Neutrophil (primary cell): ENCODE data around the gene LAMA4.

Source experiments
- H3K27ac ChIP-seq: fragments of 200-600 bp; sonication (generic); 2 replicates; pipeline ENCODE4 v1.5.1; 2016; ENCODE audit warnings: mild to moderate bottlenecking, moderate library complexity
- H3K27me3 ChIP-seq: fragments of 200-600 bp; sonication (generic); 2 replicates; pipeline ENCODE4 v1.6.0; 2016; ENCODE audit warnings: mild to moderate bottlenecking
- H3K36me3 ChIP-seq: fragments of 200-600 bp; sonication (generic); 2 replicates; pipeline ENCODE4 v1.5.1; 2017
- H3K4me1 ChIP-seq, 2 experiments: fragments of 200-600 bp in 1 of 2; sonication (generic) in 1 of 2; 1 replicate in 1 of 2; 2 replicates in 1 of 2; pipeline versions ENCODE4 v1.5.1 to v1.6.1; 2013 to 2016; ENCODE audit warnings: low read depth in 1 of 2, low read length in 1 of 2, mild to moderate bottlenecking in 1 of 2, moderate library complexity in 1 of 2; ENCODE audit not compliant: control insufficient read depth in 1 of 2, insufficient read depth in 1 of 2
- H3K4me3 ChIP-seq, 2 experiments: fragments of 200-600 bp in 1 of 2; sonication (generic) in 1 of 2; 1 replicate in 1 of 2; 2 replicates in 1 of 2; pipeline ENCODE4 v1.5.1; 2013 to 2016; ENCODE audit warnings: low read depth in 1 of 2, low read length in 1 of 2, mild to moderate bottlenecking in 1 of 2, moderate library complexity in 1 of 2
- H3K9me3 ChIP-seq: fragments of 200-600 bp; sonication (generic); 2 replicates; pipeline ENCODE4 v1.5.1; 2016
- TF ChIP-seq, protein P1 (sequence below): fragments of 200-600 bp; sonication (generic); IDR thresholded peaks from 2 replicates; pipeline ENCODE4 v1.5.1; 2016; ENCODE audit warnings: antibody characterized with exemption

LAMA4 gene

GRCh38 chr6:112259337-112259675 lies 4.9 kb upstream of the LAMA4 start:
- Histone ChIP-seq H3K36me3 (no peaks in the 10 kb centered on the region), H3K27me3 (peaks cover 23% of the 10 kb centered on the region)
- TF ChIP-seq, protein P1, sequence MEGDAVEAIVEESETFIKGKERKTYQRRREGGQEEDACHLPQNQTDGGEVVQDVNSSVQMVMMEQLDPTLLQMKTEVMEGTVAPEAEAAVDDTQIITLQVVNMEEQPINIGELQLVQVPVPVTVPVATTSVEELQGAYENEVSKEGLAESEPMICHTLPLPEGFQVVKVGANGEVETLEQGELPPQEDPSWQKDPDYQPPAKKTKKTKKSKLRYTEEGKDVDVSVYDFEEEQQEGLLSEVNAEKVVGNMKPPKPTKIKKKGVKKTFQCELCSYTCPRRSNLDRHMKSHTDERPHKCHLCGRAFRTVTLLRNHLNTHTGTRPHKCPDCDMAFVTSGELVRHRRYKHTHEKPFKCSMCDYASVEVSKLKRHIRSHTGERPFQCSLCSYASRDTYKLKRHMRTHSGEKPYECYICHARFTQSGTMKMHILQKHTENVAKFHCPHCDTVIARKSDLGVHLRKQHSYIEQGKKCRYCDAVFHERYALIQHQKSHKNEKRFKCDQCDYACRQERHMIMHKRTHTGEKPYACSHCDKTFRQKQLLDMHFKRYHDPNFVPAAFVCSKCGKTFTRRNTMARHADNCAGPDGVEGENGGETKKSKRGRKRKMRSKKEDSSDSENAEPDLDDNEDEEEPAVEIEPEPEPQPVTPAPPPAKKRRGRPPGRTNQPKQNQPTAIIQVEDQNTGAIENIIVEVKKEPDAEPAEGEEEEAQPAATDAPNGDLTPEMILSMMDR, result no peak

GRCh38 chr6:112258642-112259336 lies 4.4 kb upstream of the LAMA4 start:
- H3K27ac ChIP-seq, result no peak overlapping the region
- peaks cover 29% of the 10 kb centered on the region for H3K27me3 ChIP-seq
- TF ChIP-seq, protein P1, result no peak
- peaks cover 5% of the 10 kb centered on the region in 2 experiments for H3K4me1 ChIP-seq
- H3K4me3 ChIP-seq, result no peak overlapping the region
- no peaks in the 10 kb centered on the region for H3K36me3 ChIP-seq
- H3K9me3 ChIP-seq, result no peaks in the 10 kb centered on the region

More at GRCh38 chr6:112259337-112259675, 4.9 kb upstream of the LAMA4 start:
- Histone ChIP-seq H3K9me3 (no peaks in the 10 kb centered on the region), H3K4me3 (no peak overlapping the region), H3K4me1 (no peaks in the 10 kb centered on the region), H3K27ac (no peak overlapping the region)

- Histone ChIP-seq H3K27ac (no peak overlapping the region), H3K9me3 (no peaks in the 10 kb centered on the region), H3K27me3 (peaks cover 43% of the 10 kb centered on the region), H3K36me3 (no peaks in the 10 kb centered on the region), H3K4me1 (peaks cover 6 to 9% of the 10 kb centered on the region in 2 experiments), H3K4me3 (no peak overlapping the region)
- TF ChIP-seq, protein P1, result no peak
These were observed 3.0 kb upstream of the LAMA4 start for GRCh38 chr6:112257178-112257855.

- peaks cover 65% of the 10 kb centered on the region for H3K27me3 ChIP-seq
- no peak overlapping the region for H3K27ac ChIP-seq
- no peaks in the 10 kb centered on the region for H3K36me3 ChIP-seq
- H3K9me3 ChIP-seq, result no peaks in the 10 kb centered on the region
- TF ChIP-seq, protein P1, result no peak
- H3K4me1 ChIP-seq, result peaks cover 6 to 9% of the 10 kb centered on the region in 2 experiments
- H3K4me3 ChIP-seq, result no peak overlapping the region
These were observed 554 bp upstream of the LAMA4 start for GRCh38 chr6:112254921-112255320.

DNA sequence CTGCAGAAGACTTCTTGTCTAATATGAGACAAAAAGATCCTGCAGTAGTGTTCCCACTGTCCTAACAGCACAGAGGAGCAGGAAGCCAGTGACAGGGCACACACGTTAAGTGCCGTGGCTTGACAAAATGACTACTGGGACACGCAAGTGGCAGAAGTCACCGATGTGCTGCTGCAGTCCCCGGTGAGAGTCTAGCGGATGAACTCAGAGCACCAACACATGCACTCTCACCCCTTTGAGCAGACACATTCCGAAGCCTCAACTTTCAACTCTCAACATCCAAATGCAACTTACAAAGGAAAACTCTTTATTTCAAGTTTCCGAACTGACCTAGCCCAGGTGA lies 898 bp downstream of the LAMA4 start:
- H3K9me3 ChIP-seq, result no peaks in the 10 kb centered on the region
- no peak overlapping the region for H3K27ac ChIP-seq
- peaks cover 6 to 9% of the 10 kb centered on the region in 2 experiments for H3K4me1 ChIP-seq
- H3K36me3 ChIP-seq, result no peaks in the 10 kb centered on the region
- H3K27me3 ChIP-seq, result peaks cover 65% of the 10 kb centered on the region
- H3K4me3 ChIP-seq, result no peak overlapping the region
- TF ChIP-seq, protein P1, result no peak
